IPS DF 6.9 (cell line): ENCODE data around the gene CHI3L2.

Experiments
- DNase-seq: peaks from one replicate; pipeline ENCODE4 v3.0.0-alpha.2; 2013; ENCODE audit warnings: low read depth, low spot score
- H3K27ac ChIP-seq: one replicate; pipeline ENCODE4 v1.5.1; 2013; ENCODE audit warnings: low read length, control low read depth
- H3K27me3 ChIP-seq: 2 replicates; pipeline ENCODE4 v1.6.1; 2013; ENCODE audit warnings: mild to moderate bottlenecking, low read length; ENCODE audit not compliant: control insufficient read depth, insufficient read depth
- H3K36me3 ChIP-seq: 2 replicates; pipeline ENCODE4 v1.6.1; 2013; ENCODE audit warnings: low read length; ENCODE audit not compliant: control insufficient read depth, insufficient read depth
- H3K4me1 ChIP-seq: 2 replicates; pipeline ENCODE4 v1.6.1; 2013; ENCODE audit warnings: low read length; ENCODE audit not compliant: control insufficient read depth, insufficient read depth
- H3K4me3 ChIP-seq: 2 replicates; pipeline ENCODE4 v1.5.1; 2013; ENCODE audit warnings: mild to moderate bottlenecking, low read length
- H3K9me3 ChIP-seq: 2 replicates; pipeline ENCODE4 v1.6.1; 2013; ENCODE audit warnings: low read length, inconsistent platforms; ENCODE audit not compliant: control insufficient read depth, insufficient read depth
- WGBS: extraction: QIAGEN DNeasy Blood & Tissue Kit; methylation state at CpG from one replicate; pipeline ENCODE4 v1.1.7; 2013; ENCODE audit warnings: mixed read lengths, missing lambda C conversion rate; ENCODE audit not compliant: insufficient read length, insufficient coverage; 5-methylcytosine and 5-hydroxymethylcytosine counted together

CHI3L2 gene

DNA sequence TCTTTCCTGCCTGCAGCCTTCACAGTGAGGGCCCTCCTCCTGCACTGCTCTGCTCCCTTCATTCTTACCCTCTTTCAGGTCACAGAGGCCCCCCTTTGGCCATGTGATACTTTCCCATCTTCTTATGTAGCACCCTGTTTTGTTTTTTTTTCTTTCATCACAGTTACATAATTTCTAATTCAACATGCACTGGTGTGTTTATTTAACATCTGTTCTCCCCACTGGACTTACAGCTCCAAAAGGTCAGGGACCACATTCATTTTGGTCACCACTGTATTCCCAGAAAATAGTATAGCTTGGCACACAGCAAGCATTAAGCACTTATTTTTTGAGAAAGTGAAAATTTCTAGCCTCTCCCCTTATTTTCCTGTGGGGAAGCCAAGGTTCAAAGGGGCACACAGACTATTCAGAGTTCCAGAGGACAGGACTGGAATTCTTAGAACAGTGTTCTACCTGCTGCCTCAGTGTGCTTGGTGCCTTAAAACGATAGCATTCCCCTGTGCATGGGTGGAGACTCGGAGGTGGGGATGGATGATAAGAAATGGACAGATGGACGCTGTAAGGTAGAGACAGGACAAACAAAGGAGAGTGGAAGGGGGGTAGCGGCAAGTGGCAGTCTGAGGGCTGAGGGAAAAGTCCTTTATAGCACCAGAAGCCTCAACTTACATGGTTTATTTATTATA lies 32.4 kb upstream of the CHI3L2 start:
- Histone ChIP-seq H3K4me1 (no peaks in the 10 kb centered on the region; the same call in 1 of the 2 replicates), H3K4me3 (no peak overlapping the region), H3K9me3 (no peaks in the 10 kb centered on the region), H3K36me3 (no peaks in the 10 kb centered on the region), H3K27me3 (no peaks in the 10 kb centered on the region), H3K27ac (no peak overlapping the region)
- no peak for DNase-seq
- no CpG with 5 or more reads among the region's 4 CpGs for WGBS

DNA sequence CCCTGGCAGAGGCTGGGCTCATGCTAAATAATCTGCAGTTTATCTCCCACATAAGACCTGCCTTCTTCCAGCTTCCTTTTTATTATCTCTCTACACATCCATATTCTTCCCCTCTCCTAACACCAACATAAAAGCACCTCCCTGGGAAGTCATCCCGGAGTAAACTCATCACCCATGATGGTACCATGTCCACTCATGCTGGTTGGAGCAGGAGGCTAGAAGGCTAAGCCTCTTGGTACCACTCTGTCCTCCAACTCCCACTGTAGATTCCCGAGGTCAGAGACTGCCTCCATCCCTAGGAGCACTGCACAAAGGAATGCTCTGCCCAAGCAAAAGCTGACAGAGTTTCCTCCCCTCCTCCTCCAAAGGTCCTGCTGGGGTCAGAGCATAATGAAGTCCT lies 31.3 kb upstream of the CHI3L2 start:
- H3K27ac ChIP-seq, result no peak overlapping the region
- H3K9me3 ChIP-seq, result no peaks in the 10 kb centered on the region
- no peak for DNase-seq
- H3K4me1 ChIP-seq, result no peaks in the 10 kb centered on the region; the same call in 1 of the 2 replicates
- no peaks in the 10 kb centered on the region for H3K27me3 ChIP-seq
- no peaks in the 10 kb centered on the region for H3K36me3 ChIP-seq
- H3K4me3 ChIP-seq, result no peak overlapping the region
- WGBS, result no CpG with 5 or more reads among the region's 2 CpGs

DNA sequence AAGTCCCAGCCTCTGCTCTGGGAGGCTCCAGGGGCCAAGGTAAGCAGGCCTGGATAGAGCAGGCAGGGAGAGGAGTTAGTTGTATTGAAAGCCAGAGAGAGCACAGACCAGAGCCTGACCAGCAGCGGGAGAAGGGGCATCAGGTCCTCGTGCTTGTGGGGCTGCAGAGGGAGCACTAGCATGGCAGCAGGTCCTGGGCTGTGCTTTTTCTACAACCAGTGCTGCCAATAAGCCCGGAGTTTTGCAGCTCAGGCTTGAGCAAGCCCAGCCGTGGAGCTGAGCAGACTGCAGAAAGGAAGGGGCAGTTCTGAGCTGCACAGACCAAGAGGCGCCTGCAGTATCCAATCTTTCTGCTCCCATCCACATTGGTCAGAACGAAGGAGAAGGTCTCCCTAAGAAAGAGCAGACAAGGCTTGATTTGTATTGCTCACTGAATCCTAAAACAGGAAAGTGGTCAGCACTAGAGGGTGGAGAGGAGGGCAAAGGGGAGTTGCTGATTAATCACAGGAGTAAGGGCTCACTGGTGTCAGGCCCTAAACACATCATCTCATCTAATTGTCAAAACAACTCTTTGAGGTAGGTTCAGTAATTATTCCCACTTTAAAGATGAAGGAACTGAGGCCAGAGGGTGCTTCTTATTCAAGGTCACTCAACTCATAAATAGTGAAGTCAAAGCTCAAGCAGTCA lies 29.8 kb upstream of the CHI3L2 start:
- DNase-seq, result peak; percentile 37
- no CpG with 5 or more reads among the region's 6 CpGs for WGBS
- H3K4me1 ChIP-seq, result no peaks in the 10 kb centered on the region; the same call in 1 of the 2 replicates
- no peaks in the 10 kb centered on the region for H3K9me3 ChIP-seq
- H3K36me3 ChIP-seq, result no peaks in the 10 kb centered on the region
- H3K4me3 ChIP-seq, result no peak overlapping the region
- H3K27ac ChIP-seq, result no peak overlapping the region
- H3K27me3 ChIP-seq, result no peaks in the 10 kb centered on the region

DNA sequence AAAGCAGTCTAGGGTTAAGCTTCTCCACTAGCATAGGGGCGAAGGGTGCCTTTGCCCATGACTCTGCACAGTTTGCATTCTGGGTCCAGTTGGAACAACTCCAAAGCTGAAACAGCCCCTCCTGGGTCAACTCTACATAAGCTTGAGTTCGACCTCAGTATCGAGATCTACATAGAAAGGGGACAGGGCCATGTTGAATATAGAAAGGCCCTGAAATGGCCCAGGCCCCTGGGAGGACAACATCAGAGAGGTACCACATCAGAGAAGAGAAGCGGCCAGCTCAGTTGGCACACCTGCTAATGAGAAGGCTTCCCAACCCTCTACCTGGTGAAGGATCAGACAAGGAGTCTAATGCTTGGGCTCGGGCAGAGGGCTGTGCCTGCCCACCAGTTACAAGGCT lies 28.7 kb upstream of the CHI3L2 start:
- DNase-seq, result no peak
- Histone ChIP-seq H3K27ac (no peak overlapping the region), H3K4me3 (no peak overlapping the region), H3K36me3 (no peaks in the 10 kb centered on the region), H3K27me3 (no peaks in the 10 kb centered on the region), H3K4me1 (no peaks in the 10 kb centered on the region; the same call in 1 of the 2 replicates), H3K9me3 (no peaks in the 10 kb centered on the region)
- WGBS, result no CpG with 5 or more reads among the region's 5 CpGs

DNA sequence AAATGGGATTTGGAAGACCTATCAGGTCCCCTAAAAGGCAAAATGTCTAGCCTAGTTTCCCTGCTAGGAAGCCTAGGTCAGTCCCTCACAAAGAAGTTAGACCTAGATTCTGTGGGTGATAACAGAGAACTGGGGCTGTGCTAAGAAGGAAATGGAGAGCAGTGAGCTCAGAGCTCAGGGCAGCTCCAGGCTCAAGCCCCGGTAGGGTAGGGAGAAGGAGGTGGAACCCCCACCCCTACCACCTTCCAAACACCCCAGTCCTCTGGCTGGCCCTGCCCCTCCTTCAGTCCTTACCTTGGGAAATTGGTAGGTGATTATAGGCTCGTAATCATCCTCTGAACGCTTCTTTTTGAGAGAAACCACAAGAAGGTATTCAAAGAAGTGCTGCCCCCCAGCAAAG lies 28.2 kb upstream of the CHI3L2 start:
- H3K36me3 ChIP-seq, result no peaks in the 10 kb centered on the region
- no peak for DNase-seq
- no CpG with 5 or more reads among the region's 3 CpGs for WGBS
- no peaks in the 10 kb centered on the region; the same call in 1 of the 2 replicates for H3K4me1 ChIP-seq
- H3K27me3 ChIP-seq, result no peaks in the 10 kb centered on the region
- no peak overlapping the region for H3K27ac ChIP-seq
- H3K9me3 ChIP-seq, result no peaks in the 10 kb centered on the region
- no peak overlapping the region for H3K4me3 ChIP-seq

DNA sequence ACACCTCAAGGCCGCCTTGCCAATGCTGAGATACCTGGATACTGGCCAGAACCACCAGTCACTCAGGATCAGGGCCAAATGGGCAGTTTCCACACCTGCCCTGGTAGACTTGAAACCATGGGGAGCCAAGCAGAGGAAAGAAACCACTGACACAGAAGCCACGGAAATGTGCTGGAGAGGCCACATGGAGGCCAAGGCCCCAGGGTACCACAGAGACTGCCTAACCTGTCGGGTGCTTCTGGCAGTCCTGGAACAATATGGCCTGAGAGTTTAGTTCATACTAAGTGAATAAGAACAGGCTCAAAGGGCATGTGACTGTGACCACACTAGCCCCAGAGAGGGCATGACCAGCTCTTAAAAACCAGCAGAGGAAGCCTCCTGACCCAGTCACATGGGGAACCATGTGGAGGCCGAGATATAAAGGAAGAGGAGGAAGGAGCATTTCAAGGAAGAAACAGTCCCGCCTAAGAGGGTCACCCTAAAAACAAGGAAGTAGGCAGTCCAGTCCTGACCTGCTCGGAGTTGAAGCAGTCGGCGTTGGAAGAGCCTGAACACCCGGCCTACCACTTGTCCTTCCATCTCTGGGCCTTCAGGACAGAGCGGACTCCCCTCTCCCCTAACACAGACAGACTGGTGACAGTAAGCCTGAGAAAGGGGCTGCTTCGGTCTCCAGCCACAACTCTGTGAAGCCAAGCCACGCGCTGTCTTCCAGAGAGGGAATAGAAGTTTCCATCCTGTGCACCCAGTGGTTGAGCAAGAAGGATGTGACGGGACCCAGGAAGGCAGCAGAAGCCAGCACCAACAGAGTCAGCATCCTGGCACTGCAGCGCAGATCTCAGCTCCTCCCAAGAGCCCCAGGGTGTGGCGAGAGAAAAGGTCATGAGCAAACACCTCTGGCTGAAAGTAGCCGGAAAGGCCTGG lies 27.4 kb upstream of the CHI3L2 start, which contains the start of gene DENND2D:
Gene DENND2D, minus strand, starts transcription at position 766 of the 921 bp plus-strand sequence. Its CDS starts 187 bp downstream, at position 579.
- H3K4me1 ChIP-seq, result no peaks in the 10 kb centered on the region; the same call in 1 of the 2 replicates
- no peaks in the 10 kb centered on the region for H3K36me3 ChIP-seq
- no peaks in the 10 kb centered on the region for H3K9me3 ChIP-seq
- H3K27ac ChIP-seq, result no peak within 1 kb of the TSS
- DNase-seq, result no peak
- no peak within 1 kb of the TSS for H3K4me3 ChIP-seq
- no CpG with 5 or more reads among the region's 17 CpGs for WGBS
- H3K27me3 ChIP-seq, result no peaks in the 10 kb centered on the region

- no peaks in the 10 kb centered on the region for H3K27me3 ChIP-seq
- DNase-seq, result no peak
- no peaks in the 10 kb centered on the region for H3K9me3 ChIP-seq
- no peak overlapping the region for H3K27ac ChIP-seq
- H3K36me3 ChIP-seq, result no peaks in the 10 kb centered on the region
- no peaks in the 10 kb centered on the region; the same call in 1 of the 2 replicates for H3K4me1 ChIP-seq
- WGBS, result no CpG with 5 or more reads among the region's 3 CpGs
- no peak overlapping the region for H3K4me3 ChIP-seq
Measured at GRCh38 chr1:111200802-111201161, 26.7 kb upstream of the CHI3L2 start.

DNA sequence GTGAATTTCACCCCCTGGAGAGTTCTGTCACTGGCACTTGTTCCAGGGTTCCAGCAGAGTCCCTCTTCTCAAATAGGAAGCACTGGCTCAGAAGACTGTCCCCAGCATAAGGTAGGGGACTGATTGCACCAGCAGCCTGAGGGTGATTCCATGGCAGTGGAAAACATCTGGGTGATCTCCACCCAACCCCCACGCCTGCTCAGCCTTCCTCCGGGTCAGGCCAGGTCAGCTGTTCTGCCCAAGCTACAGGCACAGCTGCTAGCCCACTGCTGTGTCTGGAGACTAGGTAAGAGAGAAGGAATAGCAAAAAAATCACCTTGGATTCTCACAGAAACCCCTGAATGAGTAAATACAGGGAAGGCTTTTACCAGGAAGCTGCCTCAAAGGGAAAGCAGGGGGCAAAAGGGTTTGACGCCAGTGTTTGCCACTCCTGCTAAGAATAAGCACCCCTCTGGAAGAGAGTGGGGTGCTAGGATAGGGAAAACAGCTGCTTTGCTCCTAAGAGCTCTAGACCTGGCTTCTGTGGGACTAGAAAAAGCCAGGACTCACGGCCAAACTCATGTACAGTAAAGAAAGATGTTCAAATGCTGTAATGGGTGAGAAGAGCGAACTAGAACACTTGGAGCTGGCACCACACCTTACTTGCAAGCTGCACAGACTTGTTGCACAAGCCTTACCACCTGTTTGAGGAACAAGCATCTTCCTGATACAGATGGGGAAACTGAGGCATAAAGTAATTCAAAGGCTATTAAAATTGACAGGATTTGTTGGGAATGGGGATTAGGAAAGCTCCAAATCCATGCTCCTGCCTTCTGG lies 26.0 kb upstream of the CHI3L2 start:
- no peak for DNase-seq
- no CpG with 5 or more reads among the region's 5 CpGs for WGBS
- Histone ChIP-seq H3K4me3 (no peak overlapping the region), H3K36me3 (no peaks in the 10 kb centered on the region), H3K9me3 (no peaks in the 10 kb centered on the region), H3K4me1 (no peaks in the 10 kb centered on the region; the same call in 1 of the 2 replicates), H3K27me3 (no peaks in the 10 kb centered on the region), H3K27ac (no peak overlapping the region)

GRCh38 chr1:111202366-111202706 lies 25.2 kb upstream of the CHI3L2 start:
- DNase-seq, result no peak
- Histone ChIP-seq H3K27me3 (no peaks in the 10 kb centered on the region), H3K4me3 (no peak overlapping the region), H3K9me3 (no peaks in the 10 kb centered on the region), H3K27ac (no peak overlapping the region), H3K36me3 (no peaks in the 10 kb centered on the region), H3K4me1 (no peaks in the 10 kb centered on the region; the same call in 1 of the 2 replicates)
- WGBS, result no CpG with 5 or more reads among the region's 1 CpG
